HG02943 (cell line): Measurements from ENCODE around the gene CXCR2.

Experiments
- ATAC-seq: cut with Tn5 transposase; IDR thresholded peaks from one replicate; pipeline ENCODE4 v1.9.1; 2021; ENCODE audit warnings: mild to moderate bottlenecking, low read depth, moderate library complexity; ENCODE audit not compliant: unreplicated experiment

Gene CXCR2

DNA sequence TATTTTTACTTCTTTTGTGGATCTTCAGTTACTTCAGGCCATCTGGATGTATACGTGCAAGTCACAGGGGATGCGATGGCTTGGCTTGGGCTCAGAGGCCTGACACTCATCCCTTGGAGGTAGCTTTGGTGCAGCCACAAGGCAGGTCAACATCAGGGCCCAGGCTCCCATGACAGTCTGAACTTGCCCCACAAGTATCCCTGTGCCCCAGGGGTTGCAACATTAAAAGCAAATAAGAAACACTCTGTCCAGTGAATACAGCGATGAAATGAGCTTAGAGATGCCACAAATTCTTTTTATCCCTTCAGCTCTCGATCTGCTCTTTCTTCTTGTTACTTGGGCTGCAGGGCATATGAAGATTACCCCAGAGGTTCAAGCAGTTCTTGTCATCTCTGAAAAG lies 54.0 kb downstream of the CXCR2 start:
- no peak for ATAC-seq

GRCh38 chr2:218180467-218181114 lies 54.8 kb downstream of the CXCR2 start:
- no peak for ATAC-seq

DNA sequence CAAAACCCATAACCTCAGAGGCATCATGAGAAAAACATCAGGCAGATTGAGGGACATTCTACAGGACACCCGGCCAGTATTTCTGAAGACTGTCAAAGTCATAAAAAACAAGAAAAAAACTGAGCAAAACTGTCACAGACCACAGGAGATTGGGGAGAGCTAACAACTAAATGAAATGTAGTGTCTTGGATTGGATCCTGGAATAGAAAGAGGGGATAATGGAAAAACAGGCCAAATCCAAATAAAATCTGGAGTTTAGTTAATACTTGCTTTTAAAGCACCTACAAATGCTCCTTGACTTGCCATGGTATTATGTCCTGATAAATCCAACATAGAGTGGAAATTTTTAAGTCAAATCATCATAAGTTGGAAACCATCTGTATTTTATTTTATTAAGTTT lies 58.5 kb downstream of the CXCR2 start:
- no peak for ATAC-seq

DNA sequence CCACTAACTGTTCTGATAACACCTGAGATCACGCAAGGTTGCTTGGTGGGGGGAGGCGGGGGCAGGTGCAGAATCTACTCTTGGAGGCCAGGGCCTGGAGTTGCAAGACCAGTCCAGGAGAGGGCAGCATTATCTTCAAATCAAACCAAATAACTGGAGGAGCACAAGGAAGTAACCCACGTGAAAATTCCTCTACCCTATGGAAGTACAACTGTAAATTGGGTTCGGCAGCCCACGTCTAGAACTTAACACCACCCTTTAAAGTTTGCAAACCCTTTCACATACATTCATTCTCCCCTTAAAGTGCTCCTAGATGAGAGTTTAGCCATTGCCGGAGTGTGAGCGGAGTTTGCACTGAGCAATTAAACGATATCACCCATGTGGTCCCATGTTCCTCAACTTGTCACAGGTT lies 60.5 kb downstream of the CXCR2 start:
- ATAC-seq, result no peak
